HepG2 (cell line): ENCODE measurements around the gene COPZ1. TPM values are rescaled to one million over a fixed set of nuclear protein-coding genes. Genes with fewer than 3 reads are reported as not detected.
A peak's percentile ranks its signal among the peaks of the same experiment; 100 is the strongest.

Experiments
- AHR ChIP-seq: IDR thresholded peaks from 2 replicates; pipeline ENCODE4 v1.6.1; 2018; ENCODE audit warnings: missing genetic modification reagents, missing compliant biosample characterization
- IKZF5 ChIP-seq: IDR thresholded peaks from 2 replicates; pipeline ENCODE4 v1.6.1; 2018; ENCODE audit warnings: missing genetic modification reagents, mild to moderate bottlenecking, missing compliant biosample characterization
- NFIB ChIP-seq: sonication (generic); formaldehyde crosslinking; IDR thresholded peaks from 2 replicates; pipeline ENCODE4 v1.9.0; 2021; ENCODE audit warnings: missing genetic modification reagents, mild to moderate bottlenecking, borderline replicate concordance
- PITX1 ChIP-seq: sonication (generic); formaldehyde crosslinking; IDR thresholded peaks from 2 replicates; pipeline ENCODE4 v1.5.1; 2020; ENCODE audit warnings: mild to moderate bottlenecking, missing genetic modification reagents
- PLRG1 ChIP-seq: fragments of 450-650 bp; conservative IDR thresholded peaks from 2 replicates; pipeline ENCODE4 v1.6.1; 2016
- RXRB ChIP-seq: IDR thresholded peaks from 2 replicates; pipeline ENCODE4 v1.6.1; 2016; ENCODE audit warnings: borderline replicate concordance, missing genetic modification reagents, missing compliant biosample characterization
- SAP130 ChIP-seq: IDR thresholded peaks from 2 replicates; pipeline ENCODE4 v1.6.1; 2016; ENCODE audit warnings: low read depth
- SNAI1 ChIP-seq: sonication (generic); formaldehyde crosslinking; IDR thresholded peaks from 2 replicates; pipeline ENCODE4 v1.5.0; 2020; ENCODE audit warnings: mild to moderate bottlenecking, missing genetic modification reagents, borderline replicate concordance
- SNAPC4 ChIP-seq: sonication (generic); formaldehyde crosslinking; IDR thresholded peaks from 2 replicates; pipeline ENCODE4 v1.4.0; 2020; ENCODE audit warnings: mild to moderate bottlenecking, missing genetic modification reagents
- SRF ChIP-seq: IDR thresholded peaks from 2 replicates; pipeline ENCODE4 v1.6.1; 2011; ENCODE audit warnings: mild to moderate bottlenecking, low read depth, low read length, moderate library complexity
- TBX2 ChIP-seq: sonication (generic); formaldehyde crosslinking; IDR thresholded peaks from 2 replicates; pipeline ENCODE4 v1.5.0; 2020; ENCODE audit warnings: missing genetic modification reagents, mild to moderate bottlenecking, borderline replicate concordance
- TCF7L2 ChIP-seq: IDR thresholded peaks from 2 replicates; pipeline ENCODE4 v1.6.1; 2011; ENCODE audit warnings: mild to moderate bottlenecking, low read depth, low read length, moderate library complexity
- ZGPAT ChIP-seq: IDR thresholded peaks from 2 replicates; pipeline ENCODE4 v1.6.1; 2016; ENCODE audit warnings: mild to moderate bottlenecking
- ZNF101 ChIP-seq: sonication (generic); formaldehyde crosslinking; IDR thresholded peaks from 2 replicates; pipeline ENCODE4 v1.4.0; 2020; ENCODE audit warnings: mild to moderate bottlenecking, low read depth, missing genetic modification reagents, borderline replicate concordance
- ZNF547 ChIP-seq: sonication (generic); formaldehyde crosslinking; IDR thresholded peaks from 2 replicates; pipeline ENCODE4 v1.5.1; 2020; ENCODE audit warnings: mild to moderate bottlenecking, missing genetic modification reagents
- ZNF580 ChIP-seq: IDR thresholded peaks from 2 replicates; pipeline ENCODE4 v1.6.1; 2016; ENCODE audit warnings: low read depth, borderline replicate concordance
- ZNF652 ChIP-seq: IDR thresholded peaks from 2 replicates; pipeline ENCODE4 v1.6.1; 2016; ENCODE audit warnings: low read depth, borderline replicate concordance
- ZNF703 ChIP-seq: sonication (generic); formaldehyde crosslinking; IDR thresholded peaks from 2 replicates; pipeline ENCODE4 v1.5.1; 2020; ENCODE audit warnings: missing genetic modification reagents, mild to moderate bottlenecking, moderate library complexity, borderline replicate concordance
- ZNF746 ChIP-seq: sonication (generic); formaldehyde crosslinking; IDR thresholded peaks from 2 replicates; pipeline ENCODE4 v1.8.0; 2022; ENCODE audit warnings: mild to moderate bottlenecking, missing genetic modification reagents
- polyA plus RNA-seq, 8 experiments: library from polyadenylated mRNA; depleted of rRNA in 3 of 8; stranded (reverse) in 7 of 8; unstranded in 1 of 8; fragments of >200 nt; fragmentation: Illumina TruSeq in 4 of 8; extraction: Trizol in 4 of 8; gene quantifications; 2 replicates each; pipeline versions ENCODE4 v1.2.1 to v1.2.3, GENCODE V29; 2011 to 2016; ENCODE audit warnings: low read depth in 4 of 8, missing spikeins in 1 of 8, mixed read lengths in 1 of 8; ENCODE audit not compliant: insufficient read depth in 1 of 8
- total RNA-seq, 5 experiments: library from RNA; depleted of rRNA; stranded (reverse); fragments of >200 nt; fragmentation: Illumina TruSeq; extraction: Trizol; gene quantifications; 2 replicates each; pipeline ENCODE4 v1.2.3, GENCODE V29; 2016; ENCODE audit warnings: low read depth in 1 of 5
- TF ChIP-seq, protein P1 (sequence below): sonication (generic); formaldehyde crosslinking; IDR thresholded peaks from 2 replicates; pipeline ENCODE4 v1.5.1; 2020; ENCODE audit warnings: missing genetic modification reagents, mild to moderate bottlenecking, borderline replicate concordance

Gene COPZ1
- total and polyA plus RNA-seq, 2 of the 13 experiments (the other 11 are each of a cell fraction or from before 2014, with no cell fraction given), result 125 to 184 TPM

DNA sequence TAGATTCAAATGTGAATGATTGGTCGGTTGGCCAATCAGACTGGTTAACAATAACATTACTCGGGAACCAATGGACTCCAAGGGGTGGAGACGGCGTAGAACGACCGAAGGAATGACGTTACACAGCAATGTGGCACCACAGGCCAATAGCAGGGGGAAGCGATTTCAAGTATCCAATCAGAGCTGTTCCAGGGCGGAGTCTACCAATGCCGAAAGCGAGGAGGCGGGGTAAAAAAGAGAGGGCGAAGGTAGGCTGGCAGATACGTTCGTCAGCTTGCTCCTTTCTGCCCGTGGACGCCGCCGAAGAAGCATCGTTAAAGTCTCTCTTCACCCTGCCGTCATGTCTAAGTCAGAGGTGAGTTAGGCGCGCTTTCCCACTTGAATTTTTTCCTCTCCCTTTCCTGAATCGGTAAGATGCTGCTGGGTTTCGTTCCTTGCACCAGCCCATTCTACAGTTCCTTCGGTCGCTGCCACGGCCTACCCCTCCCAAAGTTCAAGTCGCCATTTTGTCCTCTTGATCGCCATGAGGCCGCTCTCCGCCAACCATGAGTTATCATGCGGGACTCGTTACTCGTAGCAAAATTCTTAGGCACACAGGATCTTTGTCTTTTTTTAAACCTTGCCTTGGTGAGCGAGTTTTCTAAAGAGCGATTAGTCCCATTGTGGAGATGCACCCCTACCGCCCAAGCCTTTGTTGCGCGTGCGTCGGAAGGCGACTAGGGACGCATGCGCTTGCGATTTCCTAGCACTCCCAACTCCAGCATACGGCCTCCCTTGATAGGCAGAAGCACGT lies 44.3 kb upstream of the COPZ1 start, which contains the start of gene HNRNPA1 (continued):
- TF ChIP-seq RXRB (CRISPR knock-in tag) (no peak), ZNF746 (peak; percentile 36; the same call in 1 of the 2 replicates), ZNF652 (CRISPR knock-in tag) (no peak), ZNF580 (CRISPR knock-in tag) (peak; percentile 65), ZNF547 (CRISPR knock-in tag) (peak; percentile 33; the same call in 1 of the 2 replicates), SRF (no peak), NFIB (CRISPR knock-in tag) (no peak), ZNF703 (CRISPR knock-in tag) (no peak), SNAPC4 (CRISPR knock-in tag) (no peak; the same call in 1 of the 2 replicates), SNAI1 (CRISPR knock-in tag) (no peak), PITX1 (no peak), ZNF101 (no peak), IKZF5 (CRISPR knock-in tag) (no peak), SAP130 (CRISPR knock-in tag) (peak; percentile 68), TCF7L2 (no peak), TBX2 (CRISPR knock-in tag) (peak; percentile 85), PLRG1 (no peak), ZGPAT (peak; percentile 81), AHR (CRISPR knock-in tag) (no peak)
- TF ChIP-seq, protein P1, sequence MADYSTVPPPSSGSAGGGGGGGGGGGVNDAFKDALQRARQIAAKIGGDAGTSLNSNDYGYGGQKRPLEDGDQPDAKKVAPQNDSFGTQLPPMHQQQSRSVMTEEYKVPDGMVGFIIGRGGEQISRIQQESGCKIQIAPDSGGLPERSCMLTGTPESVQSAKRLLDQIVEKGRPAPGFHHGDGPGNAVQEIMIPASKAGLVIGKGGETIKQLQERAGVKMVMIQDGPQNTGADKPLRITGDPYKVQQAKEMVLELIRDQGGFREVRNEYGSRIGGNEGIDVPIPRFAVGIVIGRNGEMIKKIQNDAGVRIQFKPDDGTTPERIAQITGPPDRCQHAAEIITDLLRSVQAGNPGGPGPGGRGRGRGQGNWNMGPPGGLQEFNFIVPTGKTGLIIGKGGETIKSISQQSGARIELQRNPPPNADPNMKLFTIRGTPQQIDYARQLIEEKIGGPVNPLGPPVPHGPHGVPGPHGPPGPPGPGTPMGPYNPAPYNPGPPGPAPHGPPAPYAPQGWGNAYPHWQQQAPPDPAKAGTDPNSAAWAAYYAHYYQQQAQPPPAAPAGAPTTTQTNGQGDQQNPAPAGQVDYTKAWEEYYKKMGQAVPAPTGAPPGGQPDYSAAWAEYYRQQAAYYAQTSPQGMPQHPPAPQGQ (CRISPR knock-in tag), result no peak
